Thymus (tissue), 11 donors: Measurements from ENCODE around the gene PABPC1L. TPM values are rescaled to one million over a fixed set of nuclear protein-coding genes. Genes with fewer than 3 reads are reported as not detected.

ENCODE experiments used
- DNase-seq, 9 donors: peaks; one replicate each; pipeline ENCODE4 v3.0.0-alpha.2; 2013; ENCODE audit warnings: low spot score in 9 of 9, low read depth in 6 of 9, missing footprints in 1 of 9
- H3K27ac ChIP-seq, 2 donors: one replicate each; pipeline ENCODE4 v1.5.1; 2013; ENCODE audit warnings: control low read depth in 1 of 2, low read depth in 1 of 2, low read length in 1 of 2, mild to moderate bottlenecking in 1 of 2, moderate library complexity in 1 of 2
- H3K27me3 ChIP-seq, 2 donors: one replicate each; pipeline ENCODE4 v1.5.1; 2013; ENCODE audit warnings: low read length in 1 of 2; ENCODE audit not compliant: control insufficient read depth in 2 of 2, insufficient read depth in 1 of 2
- H3K36me3 ChIP-seq, 2 donors: one replicate each; pipeline ENCODE4 v1.5.1; 2013; ENCODE audit warnings: low read length in 1 of 2, mild to moderate bottlenecking in 1 of 2, moderate library complexity in 1 of 2; ENCODE audit not compliant: control insufficient read depth in 2 of 2, insufficient read depth in 2 of 2
- H3K4me1 ChIP-seq, 2 donors: one replicate each; pipeline ENCODE4 v1.5.1; 2013; ENCODE audit warnings: low read length in 2 of 2; ENCODE audit not compliant: control insufficient read depth in 2 of 2, insufficient read depth in 2 of 2
- H3K4me3 ChIP-seq, 2 donors: one replicate each; pipeline ENCODE4 v1.5.1; 2013; ENCODE audit warnings: low read length in 2 of 2, control low read depth in 1 of 2, mild to moderate bottlenecking in 1 of 2
- H3K9me3 ChIP-seq, 2 donors: one replicate each; pipeline ENCODE4 v1.5.1; 2013; ENCODE audit warnings: low read length in 1 of 2, mild to moderate bottlenecking in 1 of 2; ENCODE audit not compliant: control insufficient read depth in 2 of 2, insufficient read depth in 1 of 2
- WGBS: extraction: QIAGEN DNeasy Blood & Tissue Kit; methylation state at CpG from one replicate; pipeline ENCODE4 v1.1.7; 2013; 5-methylcytosine and 5-hydroxymethylcytosine counted together
- polyA plus RNA-seq: library from polyadenylated mRNA; stranded (reverse); fragments of 200-250 nt; gene quantifications from one replicate; pipeline ENCODE4 v1.2.3, GENCODE V29; 2013
- total RNA-seq: library from RNA; stranded (reverse); fragments of 120-200 nt; gene quantifications from one replicate; pipeline ENCODE4 v1.2.4, GENCODE V29; 2013
- donor health status: healthy.

Gene PABPC1L
- total and polyA plus RNA-seq, 2 donors, result 7.2 to 131 TPM

DNA sequence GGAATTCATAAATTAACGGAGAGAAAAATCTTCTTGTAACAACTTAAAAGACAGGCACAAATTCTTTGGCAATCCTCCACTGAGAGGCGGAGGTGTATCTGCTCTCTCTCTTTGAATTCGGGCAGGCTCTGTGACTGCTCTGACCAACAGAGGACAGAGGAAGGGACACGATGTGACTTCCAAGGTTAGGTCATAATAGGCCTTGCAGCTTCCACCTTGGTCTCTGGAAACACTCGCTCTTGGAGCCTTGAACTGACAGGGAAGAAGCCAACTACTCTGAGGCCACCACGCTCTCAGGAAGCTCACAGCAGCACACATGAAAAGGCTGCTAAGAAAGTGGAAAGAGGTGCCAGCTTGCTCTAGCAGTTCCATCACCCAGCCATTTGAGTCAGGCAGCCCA, 35.4 kb downstream of the PABPC1L start:
- DNase-seq, result no peak
- H3K4me3 ChIP-seq, result no peak overlapping the region
- peaks cover 53 to 74% of the 10 kb centered on the region in 2 donors for H3K36me3 ChIP-seq
- H3K27ac ChIP-seq, result no peak overlapping the region
- no peaks in the 10 kb centered on the region for H3K9me3 ChIP-seq
- no peaks in the 10 kb centered on the region for H3K27me3 ChIP-seq
- WGBS, result 97% methylated on average over 6 of the region's 6 CpGs
- no peaks in the 10 kb centered on the region for H3K4me1 ChIP-seq

DNA sequence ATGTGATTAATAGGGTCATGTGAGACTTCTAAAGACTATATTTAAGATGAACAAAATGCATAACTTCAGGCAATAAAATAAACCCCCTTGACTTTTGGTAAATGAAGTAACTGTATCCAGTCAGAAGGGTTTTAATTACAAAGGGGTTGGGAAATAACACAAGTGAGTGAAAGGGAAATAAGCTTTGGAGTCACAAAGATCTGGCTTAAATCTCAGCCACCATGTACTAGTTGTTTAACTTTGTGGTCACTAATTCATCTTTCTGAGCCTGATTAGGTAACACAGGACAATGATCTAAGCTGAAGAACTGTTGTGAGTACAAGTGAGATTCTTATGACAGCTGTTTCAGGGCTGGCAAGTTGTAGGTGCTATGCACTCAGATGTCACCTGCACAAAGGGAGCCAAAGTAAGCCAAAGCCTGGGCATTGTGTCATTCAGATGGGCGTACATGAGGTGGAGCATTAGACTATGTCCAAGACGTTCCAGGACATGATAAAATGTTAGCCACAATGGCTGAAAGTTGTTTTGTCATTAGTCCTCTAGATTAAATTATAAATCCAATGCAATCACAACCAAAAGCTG, 36.5 kb downstream of the PABPC1L start:
- H3K9me3 ChIP-seq, result no peaks in the 10 kb centered on the region
- 94% methylated on average over 2 of the region's 2 CpGs for WGBS
- no peak for DNase-seq
- H3K27me3 ChIP-seq, result no peaks in the 10 kb centered on the region
- H3K4me3 ChIP-seq, result no peak overlapping the region
- peaks cover 61 to 81% of the 10 kb centered on the region in 2 donors for H3K36me3 ChIP-seq
- no peak overlapping the region for H3K27ac ChIP-seq
- no peaks in the 10 kb centered on the region for H3K4me1 ChIP-seq

DNA sequence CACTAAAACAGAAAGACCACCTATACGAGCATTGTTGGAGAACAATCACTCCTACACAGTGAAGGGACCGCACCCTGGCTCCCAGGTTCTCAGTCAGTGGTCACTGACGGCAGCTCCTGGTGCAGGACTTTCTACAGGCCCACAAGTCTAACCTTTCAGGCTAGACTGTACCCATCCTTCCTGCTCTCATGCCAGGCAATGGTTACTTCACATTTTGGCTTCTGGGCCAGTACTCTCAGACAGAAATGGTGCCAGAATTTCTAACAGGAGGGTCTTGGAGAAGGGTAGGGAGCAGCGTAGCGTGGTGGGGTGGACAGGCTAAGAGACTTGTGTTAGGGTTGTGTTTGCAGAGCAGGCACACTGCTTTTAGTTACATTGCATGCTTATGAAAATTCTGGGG, 38.2 kb downstream of the PABPC1L start:
- 98% methylated on average over 5 of the region's 5 CpGs for WGBS
- Histone ChIP-seq H3K4me1 (no peaks in the 10 kb centered on the region), H3K4me3 (no peak overlapping the region), H3K9me3 (no peaks in the 10 kb centered on the region), H3K27ac (no peak overlapping the region), H3K36me3 (peaks cover 60 to 80% of the 10 kb centered on the region in 2 donors), H3K27me3 (no peaks in the 10 kb centered on the region)
- DNase-seq, result no peak

GRCh38 chr20:44948513-44948912, 38.7 kb downstream of the PABPC1L start:
- DNase-seq, result no peak
- Histone ChIP-seq H3K36me3 (peaks cover 60 to 80% of the 10 kb centered on the region in 2 donors), H3K9me3 (no peaks in the 10 kb centered on the region), H3K4me3 (no peak overlapping the region), H3K4me1 (no peaks in the 10 kb centered on the region), H3K27me3 (no peaks in the 10 kb centered on the region), H3K27ac (no peak overlapping the region)
- WGBS, result 97% methylated on average over 2 of the region's 2 CpGs

DNA sequence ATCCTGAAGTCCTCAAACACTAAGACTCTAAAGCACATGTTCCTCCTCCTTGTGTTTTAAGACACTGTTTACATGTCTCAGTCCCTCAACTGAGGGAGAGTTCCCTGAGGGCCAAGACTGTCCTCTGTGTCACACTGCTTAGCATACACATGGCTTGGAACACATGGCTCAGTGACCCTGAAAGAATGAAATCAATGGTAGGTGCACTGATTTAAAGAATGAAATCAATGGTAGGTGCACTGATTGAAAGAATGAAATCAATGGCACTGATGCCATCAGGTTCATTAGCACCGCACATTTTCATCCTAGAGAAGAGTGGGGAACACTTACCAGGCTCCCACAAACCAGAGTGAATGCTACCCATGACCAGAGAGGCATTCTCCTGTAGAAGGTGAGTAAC, 40.5 kb downstream of the PABPC1L start:
- peaks cover 75 to 92% of the 10 kb centered on the region in 2 donors for H3K36me3 ChIP-seq
- 96% methylated on average over 1 of the region's 1 CpG for WGBS
- H3K4me1 ChIP-seq, result no peaks in the 10 kb centered on the region
- DNase-seq, result no peak
- no peaks in the 10 kb centered on the region for H3K27me3 ChIP-seq
- no peak overlapping the region for H3K27ac ChIP-seq
- no peak overlapping the region for H3K4me3 ChIP-seq
- H3K9me3 ChIP-seq, result no peaks in the 10 kb centered on the region

- Histone ChIP-seq H3K9me3 (no peaks in the 10 kb centered on the region), H3K36me3 (peaks cover 76 to 87% of the 10 kb centered on the region in 2 donors), H3K4me3 (no peak overlapping the region), H3K4me1 (no peaks in the 10 kb centered on the region), H3K27ac (no peak overlapping the region), H3K27me3 (no peaks in the 10 kb centered on the region)
- no peak for DNase-seq
- WGBS, result 100% methylated on average over 1 of the region's 1 CpG
These were observed 42.9 kb downstream of the PABPC1L start for GRCh38 chr20:44952731-44953130.

DNA sequence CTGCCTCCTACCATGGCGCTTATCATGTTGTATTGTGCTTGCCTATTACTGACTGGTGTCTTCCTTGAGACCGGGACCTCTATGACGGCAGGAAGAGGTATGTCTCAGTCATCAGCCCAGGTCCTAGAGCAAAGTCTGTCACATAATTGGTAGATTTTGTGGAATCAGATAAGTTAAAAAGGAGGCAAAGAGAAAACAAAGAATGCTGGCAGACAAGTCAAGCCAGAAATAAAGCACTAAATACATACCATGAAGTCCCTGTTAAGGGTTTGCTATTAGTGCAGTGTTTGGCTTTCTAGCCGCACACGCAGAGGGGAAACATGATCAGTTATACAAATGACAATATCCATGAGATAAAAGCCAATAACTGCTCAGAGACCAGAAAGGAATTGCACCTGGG, 44.4 kb downstream of the PABPC1L start:
- WGBS, result 98% methylated on average over 5 of the region's 5 CpGs
- H3K9me3 ChIP-seq, result no peaks in the 10 kb centered on the region
- peaks cover 70 to 77% of the 10 kb centered on the region in 2 donors for H3K36me3 ChIP-seq
- no peak for DNase-seq
- no peaks in the 10 kb centered on the region for H3K27me3 ChIP-seq
- no peak overlapping the region for H3K27ac ChIP-seq
- peaks cover 7 to 10% of the 10 kb centered on the region in 2 donors for H3K4me1 ChIP-seq
- H3K4me3 ChIP-seq, result no peak overlapping the region

DNA sequence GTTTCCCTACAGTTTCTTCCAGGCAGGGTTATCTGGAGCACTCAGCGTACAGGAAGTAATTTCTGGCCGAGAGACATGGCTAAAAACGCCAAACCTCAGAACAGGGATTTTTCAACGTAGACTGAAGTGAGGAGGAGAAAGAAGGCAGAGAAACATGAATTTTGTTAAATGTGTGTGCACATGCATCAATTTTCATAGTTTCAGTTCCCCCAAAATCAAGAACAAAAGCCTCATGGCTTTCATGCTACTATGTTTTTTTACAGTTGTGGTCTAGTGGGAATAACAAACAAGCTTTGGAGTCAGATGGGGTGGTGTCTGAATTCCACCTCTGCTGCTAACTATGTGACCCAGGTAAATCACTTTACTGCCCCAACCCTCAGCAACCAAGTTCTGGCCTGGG, 45.4 kb downstream of the PABPC1L start:
- H3K4me3 ChIP-seq, result no peak overlapping the region
- WGBS, result 97% methylated on average over 4 of the region's 4 CpGs
- H3K9me3 ChIP-seq, result no peaks in the 10 kb centered on the region
- DNase-seq, result no peak
- peaks cover 65 to 69% of the 10 kb centered on the region in 2 donors for H3K36me3 ChIP-seq
- no peak overlapping the region for H3K27ac ChIP-seq
- H3K4me1 ChIP-seq, result peaks cover 10 to 15% of the 10 kb centered on the region in 2 donors
- H3K27me3 ChIP-seq, result no peaks in the 10 kb centered on the region

DNA sequence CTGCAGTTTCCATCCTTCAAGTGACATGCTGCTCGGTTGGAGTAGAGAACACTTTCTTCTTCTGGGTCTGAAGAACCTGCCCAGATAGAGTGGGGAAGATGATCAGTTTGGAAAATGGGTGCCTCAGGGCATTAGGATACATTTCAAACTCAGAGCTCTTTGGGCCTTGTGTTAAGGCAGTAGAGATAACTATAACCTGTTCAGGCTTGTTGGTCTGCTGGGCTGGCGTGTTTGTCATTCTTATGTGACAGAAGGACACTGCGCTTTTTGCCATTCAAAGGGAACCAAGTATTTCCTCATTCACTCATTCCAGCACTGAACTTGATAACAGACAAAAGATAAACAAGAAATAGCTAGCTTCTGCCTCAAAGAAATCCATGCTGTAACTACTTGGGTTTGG, 46.5 kb downstream of the PABPC1L start:
- H3K27ac ChIP-seq, result no peak overlapping the region
- H3K36me3 ChIP-seq, result peaks cover 54 to 57% of the 10 kb centered on the region in 2 donors
- 94% methylated on average over 3 of the region's 3 CpGs for WGBS
- H3K9me3 ChIP-seq, result no peaks in the 10 kb centered on the region
- H3K4me1 ChIP-seq, result peaks cover 14 to 20% of the 10 kb centered on the region in 2 donors
- H3K4me3 ChIP-seq, result no peak overlapping the region
- DNase-seq, result no peak
- no peaks in the 10 kb centered on the region for H3K27me3 ChIP-seq
